Measurements from ENCODE around the gene VKORC1L1.
"Not testable (repeated sequence)": the region's sequence is repeated elsewhere in the genome, so short reads cannot be mapped to it uniquely, and the experiment has no call there.

DNA sequence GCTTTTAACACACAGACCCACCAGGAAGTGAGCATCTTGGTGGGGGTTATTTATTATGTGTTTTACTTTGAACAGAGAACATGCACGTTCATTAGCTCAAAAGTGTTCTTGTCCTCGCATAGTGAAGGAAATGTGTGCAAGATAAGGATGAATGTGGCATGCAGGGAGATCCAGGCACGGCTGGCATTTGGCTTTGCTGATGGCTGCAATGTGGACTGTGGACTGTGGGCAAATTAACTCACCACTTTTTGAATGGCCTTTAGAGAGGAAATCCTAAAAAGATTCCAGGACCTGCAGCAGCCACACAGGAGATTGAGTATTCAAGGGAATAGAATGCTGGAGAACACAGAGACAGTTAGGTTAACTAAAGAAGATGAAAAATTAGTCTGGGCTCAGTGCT lies 6.6 kb upstream of the VKORC1L1 start:
- TF ChIP-seq EP300, POLR2AphosphoS5 (IDR thresholded peaks at IDR 0.05): not testable (repeated sequence)

Data from sigmoid colon (tissue), 4 donors.